Measurements from ENCODE around the gene COL27A1.

COL27A1 gene

GRCh38 chr9:114240216-114240615, 84.9 kb downstream of the COL27A1 start:
- no peak overlapping the region for H3K4me3 ChIP-seq (ENCODE audit: low read length)
- TF ChIP-seq ZNF274 (IDR thresholded peaks at IDR 0.05; ENCODE audit: low read depth, low read length): no peak

- H3K4me3 ChIP-seq (ENCODE audit: low read length): no peak overlapping the region
- no peak for TF ChIP-seq ZNF274 (IDR thresholded peaks at IDR 0.05; ENCODE audit: low read depth, low read length)
Measured at GRCh38 chr9:114240647-114241558, 85.6 kb downstream of the COL27A1 start.

DNA sequence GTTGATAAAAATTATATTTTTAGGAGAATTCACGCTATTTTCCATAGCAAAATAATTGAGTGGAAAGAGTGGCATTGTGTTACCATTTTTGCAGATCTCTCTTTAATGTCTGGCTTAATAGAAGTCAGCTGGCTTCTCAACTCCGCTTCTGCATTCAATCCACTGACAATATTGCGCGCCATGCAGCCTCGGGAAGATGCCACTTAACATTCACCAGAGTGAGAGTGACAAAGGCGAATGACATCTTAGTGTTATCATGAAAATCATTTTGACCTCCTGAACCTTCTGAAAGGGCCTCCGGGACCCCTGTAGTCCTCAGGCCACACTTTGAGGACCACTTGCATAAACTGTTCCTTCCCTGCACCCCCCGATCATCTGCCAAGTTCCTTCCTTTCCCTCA, 87.5 kb downstream of the COL27A1 start:
- TF ChIP-seq ZNF274 (IDR thresholded peaks at IDR 0.05; ENCODE audit: low read depth, low read length): no peak
- H3K4me3 ChIP-seq (ENCODE audit: low read length): no peak overlapping the region

GRCh38 chr9:114243240-114243639, 87.9 kb downstream of the COL27A1 start:
- no peak for TF ChIP-seq ZNF274 (IDR thresholded peaks at IDR 0.05; ENCODE audit: low read depth, low read length)

DNA sequence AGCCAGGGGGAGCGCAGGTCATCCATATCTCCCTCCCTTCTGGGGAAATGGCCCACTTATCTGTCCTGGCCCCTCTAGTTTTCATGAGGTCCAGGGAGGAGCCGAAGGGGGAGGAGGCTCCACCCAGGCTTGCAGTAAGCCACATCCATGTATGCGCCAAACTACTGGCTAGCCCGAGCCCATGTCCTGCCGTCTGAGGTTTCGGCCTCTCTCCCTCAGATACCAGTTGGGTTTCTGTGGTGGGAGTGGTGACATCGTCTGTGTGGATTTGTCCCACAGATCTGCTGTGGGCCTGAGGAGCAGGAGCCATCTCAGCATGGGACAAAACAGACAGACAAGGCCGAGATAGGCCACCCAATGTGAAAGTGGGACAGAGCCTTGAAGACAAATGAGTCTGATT, 89.2 kb downstream of the COL27A1 start:
- no peak overlapping the region for H3K4me3 ChIP-seq (ENCODE audit: low read length)
- TF ChIP-seq ZNF274 (IDR thresholded peaks at IDR 0.05; ENCODE audit: low read depth, low read length): no peak

More at GRCh38 chr9:114243240-114243639, 87.9 kb downstream of the COL27A1 start:
- H3K4me3 ChIP-seq (ENCODE audit: low read length): no peak overlapping the region

DNA sequence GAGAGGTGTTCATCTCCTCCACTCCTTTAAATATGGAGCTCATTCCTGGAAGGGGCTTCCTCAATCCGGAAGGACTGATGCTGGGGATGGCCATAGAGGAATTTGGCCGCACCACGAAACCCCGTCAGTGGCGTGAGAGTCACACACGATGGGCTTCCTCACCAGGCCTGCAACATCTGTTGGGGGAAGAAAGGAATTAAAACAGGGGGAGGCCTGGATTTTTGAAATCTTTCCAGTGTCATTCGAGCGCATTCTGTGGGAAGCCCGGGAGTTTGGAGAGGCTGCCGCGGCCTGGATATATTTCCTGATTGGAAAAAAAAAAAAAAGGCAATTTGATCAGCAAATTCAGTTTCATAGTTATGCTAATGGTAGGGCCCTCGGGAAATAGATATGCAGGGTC, 91.2 kb downstream of the COL27A1 start:
- TF ChIP-seq ZNF274 (IDR thresholded peaks at IDR 0.05; ENCODE audit: low read depth, low read length): no peak
- no peak overlapping the region for H3K4me3 ChIP-seq (ENCODE audit: low read length)

GRCh38 chr9:114247077-114247476, 91.7 kb downstream of the COL27A1 start:
- no peak for TF ChIP-seq ZNF274 (IDR thresholded peaks at IDR 0.05; ENCODE audit: low read depth, low read length)
- H3K4me3 ChIP-seq (ENCODE audit: low read length): no peak overlapping the region

DNA sequence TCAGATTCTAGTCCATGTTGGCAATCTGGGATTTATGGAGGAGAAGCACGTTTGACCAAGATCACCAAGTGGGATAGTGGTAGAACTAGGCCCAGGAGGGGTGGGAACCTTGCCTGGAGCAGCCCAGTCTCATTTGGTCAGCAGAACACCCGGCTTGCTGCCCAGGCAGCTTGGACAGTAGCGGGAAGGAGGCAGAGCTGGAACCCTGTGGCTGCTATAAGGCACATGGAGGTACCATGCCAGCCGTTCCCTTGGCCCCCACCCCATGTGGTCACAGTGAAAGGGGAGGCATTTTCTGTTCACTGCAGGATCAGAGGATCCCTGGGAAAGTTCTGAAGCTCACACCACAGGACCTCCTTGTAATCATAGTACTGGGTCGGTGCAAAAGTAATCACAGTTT, 92.2 kb downstream of the COL27A1 start:
- no peak overlapping the region for H3K4me3 ChIP-seq (ENCODE audit: low read length)
- no peak for TF ChIP-seq ZNF274 (IDR thresholded peaks at IDR 0.05; ENCODE audit: low read depth, low read length)

GRCh38 chr9:114248299-114248707, 93.0 kb downstream of the COL27A1 start:
- H3K4me3 ChIP-seq (ENCODE audit: low read length): no peak overlapping the region
- no peak for TF ChIP-seq ZNF274 (IDR thresholded peaks at IDR 0.05; ENCODE audit: low read depth, low read length)

GRCh38 chr9:114249424-114250234, 94.3 kb downstream of the COL27A1 start:
- no peak for TF ChIP-seq ZNF274 (IDR thresholded peaks at IDR 0.05; ENCODE audit: low read depth, low read length)
- H3K4me3 ChIP-seq (ENCODE audit: low read length): no peak overlapping the region

GRCh38 chr9:114250235-114250568, 94.9 kb downstream of the COL27A1 start:
- TF ChIP-seq ZNF274 (IDR thresholded peaks at IDR 0.05; ENCODE audit: low read depth, low read length): no peak
- no peak overlapping the region for H3K4me3 ChIP-seq (ENCODE audit: low read length)

DNA sequence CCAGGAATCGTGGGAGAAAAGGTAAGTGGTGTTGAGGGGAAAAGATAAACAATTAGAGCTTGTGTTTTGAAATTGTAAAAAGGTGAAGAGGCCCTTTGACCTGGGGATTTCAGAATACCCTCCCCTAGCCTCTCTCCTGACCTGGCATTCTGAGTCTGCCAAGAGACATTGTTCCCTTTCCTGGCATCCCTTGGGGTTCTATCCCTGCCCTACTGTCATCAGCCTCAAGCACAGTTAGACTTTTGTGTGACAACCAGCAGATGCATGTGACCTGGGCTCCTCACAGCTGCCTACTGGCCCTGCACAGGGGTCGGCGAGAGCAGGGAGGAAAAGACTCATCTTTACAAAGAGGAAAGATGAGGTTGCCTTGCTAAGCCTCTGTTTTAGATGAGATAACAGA, 95.3 kb downstream of the COL27A1 start:
- H3K4me3 ChIP-seq (ENCODE audit: low read length): no peak overlapping the region
- no peak for TF ChIP-seq ZNF274 (IDR thresholded peaks at IDR 0.05; ENCODE audit: low read depth, low read length)

DNA sequence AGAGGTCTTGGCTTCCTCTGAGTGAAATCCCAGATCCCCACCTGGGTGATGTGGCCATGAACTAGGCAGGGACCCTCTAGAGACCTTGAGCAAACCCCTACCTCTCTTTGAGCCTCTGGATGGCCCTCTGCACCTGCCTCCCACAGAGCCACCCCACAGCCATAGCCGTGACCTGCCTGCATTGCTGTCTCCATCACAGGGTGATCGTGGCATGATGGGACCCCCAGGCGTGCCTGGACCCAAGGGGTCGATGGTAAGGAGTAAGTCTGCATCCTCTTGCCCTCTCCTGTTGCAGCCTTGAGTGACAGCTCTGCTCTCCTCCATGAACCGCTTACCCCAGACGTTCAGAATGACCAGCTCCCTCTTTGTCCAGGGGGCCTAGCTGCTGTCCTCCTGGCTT, 97.1 kb downstream of the COL27A1 start:
- no peak overlapping the region for H3K4me3 ChIP-seq (ENCODE audit: low read length)
- TF ChIP-seq ZNF274 (IDR thresholded peaks at IDR 0.05; ENCODE audit: low read depth, low read length): no peak

GRCh38 chr9:114256827-114257328, 101.5 kb downstream of the COL27A1 start:
- no peak for TF ChIP-seq ZNF274 (IDR thresholded peaks at IDR 0.05; ENCODE audit: low read depth, low read length)

GRCh38 chr9:114258218-114258617, 102.9 kb downstream of the COL27A1 start:
- no peak for TF ChIP-seq ZNF274 (IDR thresholded peaks at IDR 0.05; ENCODE audit: low read depth, low read length)
- no peak overlapping the region for H3K4me3 ChIP-seq (ENCODE audit: low read length)

More at GRCh38 chr9:114256827-114257328, 101.5 kb downstream of the COL27A1 start:
- no peak overlapping the region for H3K4me3 ChIP-seq (ENCODE audit: low read length)
